GM19372 (cell line): Measurements from ENCODE around the gene SRRM1.
"Not testable (repeated sequence)": the region's sequence is repeated elsewhere in the genome, so short reads cannot be mapped to it uniquely, and the experiment has no call there.

Experiments used
- ATAC-seq: cut with Tn5 transposase; IDR thresholded peaks from one replicate; pipeline ENCODE4 v1.9.1; 2021; ENCODE audit warnings: mild to moderate bottlenecking, low read depth, moderate library complexity; ENCODE audit not compliant: unreplicated experiment

The SRRM1 gene

DNA sequence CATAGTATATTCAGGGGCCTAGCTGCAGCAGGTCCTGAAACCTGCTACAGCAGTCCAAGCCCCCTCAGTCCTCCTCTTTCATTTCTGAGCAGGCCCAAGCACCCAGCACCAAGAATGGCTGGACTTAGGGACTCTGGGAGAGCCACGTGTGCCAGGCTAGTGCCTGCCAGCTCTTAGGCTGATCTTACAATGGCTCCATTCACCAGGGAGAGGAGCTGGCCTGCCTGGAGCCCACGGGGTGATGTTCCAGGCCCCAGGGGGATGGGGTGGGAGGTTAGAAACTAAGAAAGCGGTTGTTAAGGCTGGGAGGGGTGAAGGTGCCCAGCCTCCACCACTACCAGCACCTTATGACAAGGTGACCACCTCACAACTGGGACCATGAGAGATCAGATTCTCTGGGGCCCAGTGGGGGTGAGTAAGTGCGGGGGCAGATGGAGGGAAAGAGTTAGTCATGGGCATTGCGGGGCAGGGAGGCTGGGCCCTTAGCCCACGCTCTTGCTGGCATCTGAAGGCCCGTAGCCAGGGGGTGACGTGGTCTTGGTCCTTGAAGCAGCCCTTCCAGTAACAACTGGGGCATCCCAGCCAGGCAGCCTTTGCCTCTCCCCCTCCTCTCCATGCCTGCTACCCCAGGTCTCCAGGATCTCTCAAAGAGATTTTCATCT lies 71.9 kb downstream of the SRRM1 start:
- no peak for ATAC-seq

DNA sequence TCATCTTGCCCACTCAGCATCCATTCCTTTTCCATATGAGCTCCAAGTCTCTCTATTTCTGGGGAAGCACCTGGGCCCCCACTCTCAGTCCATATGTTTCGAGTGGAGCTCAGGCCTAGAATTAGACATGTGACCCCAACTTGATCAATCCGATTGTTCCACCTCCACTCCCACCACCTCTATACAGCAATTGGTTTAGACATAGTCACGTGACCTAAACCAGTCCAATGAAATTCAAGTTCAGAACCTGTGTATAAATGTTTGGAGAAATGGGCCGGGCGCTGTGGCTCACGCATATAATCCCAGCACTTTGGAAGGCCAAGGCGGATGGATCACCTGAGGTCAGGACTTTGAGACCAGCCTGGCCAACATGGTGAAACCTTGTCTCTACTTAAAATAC lies 72.6 kb downstream of the SRRM1 start:
- ATAC-seq = no peak

DNA sequence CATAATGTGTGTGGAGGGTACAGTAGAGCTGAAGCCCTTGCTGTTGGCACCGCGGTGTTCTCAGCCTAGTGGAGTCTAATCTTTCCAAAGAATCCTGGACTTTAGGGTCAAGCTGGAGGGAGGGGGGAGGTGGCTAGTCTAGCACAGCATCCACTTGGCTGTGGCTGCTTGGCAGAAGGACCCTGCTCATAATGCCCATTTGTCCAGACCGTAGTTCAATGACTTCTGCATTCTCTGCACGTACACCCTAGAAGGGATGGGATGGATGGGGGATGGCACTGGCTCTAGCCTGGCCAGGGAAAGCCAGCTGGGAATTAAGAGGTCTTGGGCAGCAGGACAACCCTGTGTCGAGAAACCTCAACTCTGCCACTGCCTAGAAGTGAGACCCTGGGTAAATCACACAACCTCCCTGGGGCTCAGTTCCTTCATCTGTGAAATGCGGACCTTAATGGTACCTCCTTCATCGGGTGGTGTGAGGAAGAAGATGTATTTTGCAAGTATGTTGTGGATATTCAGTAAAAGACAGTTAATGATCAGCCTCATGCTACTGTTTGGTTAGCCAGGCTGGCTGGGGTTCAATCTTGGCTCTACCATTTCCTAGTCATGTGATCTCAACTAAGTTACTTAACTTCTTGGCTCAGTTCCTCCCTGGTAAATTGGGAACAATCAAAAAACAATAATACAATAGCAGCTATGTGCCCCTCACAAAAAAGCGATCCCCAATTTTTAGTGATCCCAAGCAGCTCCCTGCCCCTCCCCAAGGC lies 75.0 kb downstream of the SRRM1 start:
- ATAC-seq = no peak

DNA sequence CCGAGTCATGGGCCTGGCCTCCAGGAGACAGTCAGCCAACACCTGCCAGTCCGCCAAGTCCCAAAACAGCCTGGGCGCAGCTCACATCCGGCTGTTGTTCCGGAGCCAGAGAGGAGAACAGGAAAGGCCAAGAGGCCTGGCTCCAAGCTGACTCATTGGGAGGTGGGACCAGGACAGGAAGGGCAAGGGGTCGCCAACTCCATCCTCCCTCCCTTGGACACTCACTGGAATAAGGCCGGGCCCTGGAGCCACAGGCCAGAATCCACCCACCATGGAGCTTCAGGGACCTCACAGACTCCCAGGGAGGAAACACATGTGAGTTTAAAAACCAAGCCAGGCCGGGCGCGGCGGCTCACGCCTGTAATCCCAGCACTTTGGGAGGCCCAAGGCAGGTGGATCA lies 77.0 kb downstream of the SRRM1 start:
- no peak for ATAC-seq

DNA sequence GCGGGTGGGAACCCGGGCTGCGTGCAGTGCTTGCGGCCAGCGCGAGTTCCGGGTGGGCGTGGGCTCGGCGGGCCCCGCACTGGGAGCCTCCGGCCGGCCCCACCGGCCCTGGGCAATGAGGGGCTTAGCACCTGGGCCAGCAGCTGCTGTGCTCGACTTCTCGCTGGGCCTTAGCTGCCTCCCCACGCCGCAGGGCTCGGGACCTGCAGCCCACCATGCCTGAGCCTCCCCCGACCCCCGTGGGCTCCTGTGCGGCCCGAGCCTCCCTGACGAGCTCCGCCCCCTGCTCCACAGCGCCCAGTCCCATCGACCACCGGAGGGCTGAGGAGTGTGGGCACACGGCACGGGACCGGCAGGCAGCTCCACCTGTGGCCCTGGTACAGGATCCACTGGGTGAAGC lies 78.4 kb downstream of the SRRM1 start:
- ATAC-seq = no peak

DNA sequence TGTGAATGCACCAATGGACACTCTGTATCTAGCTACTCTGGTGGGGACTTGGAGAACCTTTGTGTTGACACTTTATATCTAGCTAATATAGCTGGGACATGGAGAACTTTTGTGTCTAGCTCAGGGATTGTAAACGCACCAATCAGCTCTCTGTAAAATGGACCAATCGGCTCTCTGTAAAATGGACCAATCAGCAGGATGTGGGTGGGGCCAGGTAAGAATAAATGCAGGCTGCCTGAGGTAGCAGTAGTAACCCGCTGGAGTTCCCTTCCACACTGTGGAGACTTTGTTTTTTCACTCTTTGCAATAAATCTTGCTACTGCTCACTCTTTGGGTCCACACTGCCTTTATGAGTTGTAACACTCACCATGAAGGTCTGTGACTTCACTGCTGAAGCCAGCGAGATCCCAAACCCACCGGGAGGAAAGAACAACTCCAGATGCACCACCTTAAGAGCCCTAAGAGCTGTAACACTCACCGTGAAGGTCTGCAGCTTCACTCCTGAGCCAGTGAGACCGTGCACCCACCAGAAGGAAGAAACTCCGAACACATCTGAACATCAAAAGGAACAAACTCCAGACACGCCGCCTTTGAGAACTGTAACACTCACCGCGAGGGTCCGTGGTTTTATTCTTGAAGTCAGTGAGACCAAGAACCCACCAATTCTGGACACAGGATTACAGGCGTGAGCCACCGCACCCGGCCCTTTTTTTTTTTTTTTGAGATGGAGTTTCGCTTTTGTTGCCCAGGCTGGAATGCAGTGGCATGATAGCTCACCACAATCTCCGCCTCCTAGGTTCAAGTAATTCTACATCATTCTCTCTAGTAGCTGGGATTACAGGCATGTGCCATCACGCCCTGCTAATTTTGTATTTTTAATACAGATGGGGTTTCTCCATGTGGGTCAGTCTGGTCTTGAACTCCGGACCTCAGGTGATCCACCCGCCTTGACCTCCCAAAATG lies 79.3 kb downstream of the SRRM1 start:
- ATAC-seq = not testable (repeated sequence)
